ENCODE measurements around the gene SYT8.

DNA sequence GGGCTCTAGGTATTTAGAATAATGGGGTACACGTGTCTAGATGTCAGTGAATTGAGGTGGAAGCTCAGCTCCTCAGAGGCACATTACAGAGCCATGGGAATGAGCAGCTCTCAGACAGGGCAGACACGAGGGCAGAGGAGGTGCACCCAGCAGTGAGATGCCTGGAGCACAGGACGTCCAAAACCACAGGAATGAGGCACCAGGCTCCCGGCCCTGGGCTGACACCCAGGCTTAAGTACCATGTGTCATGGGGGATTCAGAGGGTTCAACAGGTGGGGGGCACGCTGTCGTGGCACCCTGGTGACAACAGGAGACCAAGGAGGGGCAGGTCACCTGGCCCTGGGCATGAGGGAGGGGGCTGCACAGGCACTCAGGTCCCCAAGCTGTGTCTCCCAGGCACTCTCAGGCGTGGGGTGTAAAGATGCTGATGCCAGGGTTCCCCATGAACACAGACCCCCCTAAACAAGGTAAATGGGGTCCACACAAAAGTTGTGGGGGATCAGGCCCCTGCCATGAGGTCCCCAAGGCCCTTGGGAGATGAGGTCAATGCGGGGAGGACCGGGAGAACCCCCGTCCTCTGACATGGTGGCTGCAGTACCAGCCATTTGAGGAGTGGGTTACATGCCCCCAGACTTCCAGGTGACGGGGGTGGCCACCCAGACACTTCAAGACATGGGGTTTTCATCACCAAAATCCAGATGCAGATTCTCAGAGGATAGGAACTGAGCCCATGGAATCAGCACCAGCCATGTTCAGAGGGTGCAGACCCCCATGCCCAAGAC, 5.6 kb upstream of the SYT8 start:
- TF ChIP-seq, protein P1, sequence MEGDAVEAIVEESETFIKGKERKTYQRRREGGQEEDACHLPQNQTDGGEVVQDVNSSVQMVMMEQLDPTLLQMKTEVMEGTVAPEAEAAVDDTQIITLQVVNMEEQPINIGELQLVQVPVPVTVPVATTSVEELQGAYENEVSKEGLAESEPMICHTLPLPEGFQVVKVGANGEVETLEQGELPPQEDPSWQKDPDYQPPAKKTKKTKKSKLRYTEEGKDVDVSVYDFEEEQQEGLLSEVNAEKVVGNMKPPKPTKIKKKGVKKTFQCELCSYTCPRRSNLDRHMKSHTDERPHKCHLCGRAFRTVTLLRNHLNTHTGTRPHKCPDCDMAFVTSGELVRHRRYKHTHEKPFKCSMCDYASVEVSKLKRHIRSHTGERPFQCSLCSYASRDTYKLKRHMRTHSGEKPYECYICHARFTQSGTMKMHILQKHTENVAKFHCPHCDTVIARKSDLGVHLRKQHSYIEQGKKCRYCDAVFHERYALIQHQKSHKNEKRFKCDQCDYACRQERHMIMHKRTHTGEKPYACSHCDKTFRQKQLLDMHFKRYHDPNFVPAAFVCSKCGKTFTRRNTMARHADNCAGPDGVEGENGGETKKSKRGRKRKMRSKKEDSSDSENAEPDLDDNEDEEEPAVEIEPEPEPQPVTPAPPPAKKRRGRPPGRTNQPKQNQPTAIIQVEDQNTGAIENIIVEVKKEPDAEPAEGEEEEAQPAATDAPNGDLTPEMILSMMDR (IDR thresholded peaks at IDR 0.05), result no peak
- TF ChIP-seq POLR2A (IDR thresholded peaks at IDR 0.05) (no peak), EP300 (IDR thresholded peaks at IDR 0.05; ENCODE audit: low read depth) (no peak)

Data from transverse colon (tissue), 3 donors.